Left ventricle myocardium inferior (tissue), 1 donor: Measurements from ENCODE around the gene MCTP2. TPM values are rescaled to one million over a fixed set of nuclear protein-coding genes. Genes with fewer than 3 reads are reported as not detected.

ENCODE experiments used
- DNase-seq: peaks from one replicate; pipeline ENCODE4 v3.0.0-alpha.2; 2020
- H3K27ac ChIP-seq: fragments of 200-600 bp; replicated peaks from 2 replicates; pipeline ENCODE4 v1.8.0; 2021
- H3K27me3 ChIP-seq: fragments of 200-600 bp; 2 replicates; pipeline ENCODE4 v1.8.0; 2021; ENCODE audit warnings: low read depth
- H3K36me3 ChIP-seq: fragments of 200-600 bp; 2 replicates; pipeline ENCODE4 v1.8.0; 2021
- H3K4me1 ChIP-seq: fragments of 200-600 bp; 2 replicates; pipeline ENCODE4 v1.8.0; 2021
- H3K4me3 ChIP-seq: fragments of 200-600 bp; 2 replicates; pipeline ENCODE4 v1.8.0; 2021; ENCODE audit warnings: mild to moderate bottlenecking, moderate library complexity
- H3K9me3 ChIP-seq: fragments of 200-600 bp; replicated peaks from 2 replicates; pipeline ENCODE4 v1.8.0; 2021
- CTCF ChIP-seq: fragments of 200-600 bp; IDR thresholded peaks from 2 replicates; pipeline ENCODE4 v1.8.0; 2021; ENCODE audit warnings: antibody characterized with exemption, mild to moderate bottlenecking, borderline replicate concordance
- intact Hi-C: fragments of 100-400 bp; cut with micrococcal nuclease; formaldehyde crosslinking; loops from one replicate; pipeline ENCODE4 v1.11.0; 2022
- total RNA-seq: library from RNA; stranded (reverse); fragmentation: NEBNext Ultra II Directional; extraction: Animal tissue kit (Norgen Biotek cat#: 25700); gene quantifications from one replicate; pipeline ENCODE4 v1.2.1, GENCODE V29; 2021
- donor health status: DM: no; HTN: yes; CAD: no; lungs with severe emphysema.

MCTP2 gene
- total RNA-seq, 1 donor from 2014 or later, result 1.0 TPM

- no peak overlapping the region for H3K27ac ChIP-seq
- H3K4me1 ChIP-seq, result no peaks in the 10 kb centered on the region
- peaks cover 13% of the 10 kb centered on the region for H3K9me3 ChIP-seq
- no peak overlapping the region for H3K4me3 ChIP-seq
- no peak for DNase-seq
- H3K36me3 ChIP-seq, result no peaks in the 10 kb centered on the region
- peaks cover 7% of the 10 kb centered on the region for H3K27me3 ChIP-seq
- TF ChIP-seq CTCF, result no peak
- intact Hi-C loops, result no loop called here
Measured at GRCh38 chr15:94457661-94458060, 226.3 kb downstream of the MCTP2 start.

GRCh38 chr15:94460624-94461023, 229.3 kb downstream of the MCTP2 start:
- H3K9me3 ChIP-seq, result no peaks in the 10 kb centered on the region
- peaks cover 7% of the 10 kb centered on the region for H3K27me3 ChIP-seq
- TF ChIP-seq CTCF, result no peak
- DNase-seq, result no peak
- intact Hi-C loops, result no loop called here
- no peaks in the 10 kb centered on the region for H3K4me1 ChIP-seq
- H3K36me3 ChIP-seq, result no peaks in the 10 kb centered on the region
- no peak overlapping the region for H3K4me3 ChIP-seq
- no peak overlapping the region for H3K27ac ChIP-seq

GRCh38 chr15:94467034-94467433, 235.7 kb downstream of the MCTP2 start:
- no peak overlapping the region for H3K4me3 ChIP-seq
- no peak overlapping the region for H3K27ac ChIP-seq
- H3K27me3 ChIP-seq, result peaks cover 4% of the 10 kb centered on the region
- intact Hi-C loops, result no loop called here
- no peak for DNase-seq
- no peak for TF ChIP-seq CTCF
- H3K36me3 ChIP-seq, result no peaks in the 10 kb centered on the region
- no peaks in the 10 kb centered on the region for H3K9me3 ChIP-seq
- no peaks in the 10 kb centered on the region for H3K4me1 ChIP-seq

- Histone ChIP-seq H3K4me3 (no peak overlapping the region), H3K36me3 (no peaks in the 10 kb centered on the region), H3K27me3 (peaks cover 9% of the 10 kb centered on the region), H3K27ac (no peak overlapping the region), H3K4me1 (no peaks in the 10 kb centered on the region), H3K9me3 (no peaks in the 10 kb centered on the region)
- no peak for TF ChIP-seq CTCF
- intact Hi-C loops, result no loop called here
- DNase-seq, result no peak
Measured at GRCh38 chr15:94470492-94470891, 239.1 kb downstream of the MCTP2 start.

GRCh38 chr15:94476686-94477085, 245.3 kb downstream of the MCTP2 start:
- Histone ChIP-seq H3K4me1 (no peaks in the 10 kb centered on the region), H3K27me3 (peaks cover 24% of the 10 kb centered on the region), H3K9me3 (no peaks in the 10 kb centered on the region), H3K4me3 (no peak overlapping the region), H3K36me3 (no peaks in the 10 kb centered on the region), H3K27ac (no peak overlapping the region)
- DNase-seq, result no peak
- intact Hi-C loops, result no loop called here
- no peak for TF ChIP-seq CTCF
